Kidney (tissue), 14 donors: Measurements from ENCODE around the gene FAM209B. TPM values are rescaled to one million over a fixed set of nuclear protein-coding genes. Genes with fewer than 3 reads are reported as not detected.
"Not testable (repeated sequence)": the region's sequence is repeated elsewhere in the genome, so short reads cannot be mapped to it uniquely, and the experiment has no call there.

Experiments
- DNase-seq, 5 donors: peaks; one replicate each; pipeline ENCODE4 v3.0.0-alpha.2; 2013 to 2020
- FAIRE-seq: peaks from 2 replicates; lab custom pipeline; 2012; peaks lifted over from hg19 to GRCh38; lab: Jason Lieb, UNC
- H3K27ac ChIP-seq, 2 donors: one replicate each; pipeline ENCODE4 v1.7.0; 2013; ENCODE audit warnings: low read depth in 2 of 2, low read length in 2 of 2, inconsistent platforms in 1 of 2
- H3K27me3 ChIP-seq: one replicate; pipeline ENCODE4 v1.7.1; 2013; ENCODE audit warnings: low read length, inconsistent platforms; ENCODE audit not compliant: control insufficient read depth, insufficient read depth
- H3K36me3 ChIP-seq, 3 donors: one replicate each; pipeline versions ENCODE4 v1.7.0 to v1.7.1; 2013; ENCODE audit warnings: low read length in 3 of 3, control low read depth in 1 of 3, inconsistent platforms in 1 of 3; ENCODE audit not compliant: insufficient read depth in 3 of 3, control insufficient read depth in 2 of 3
- H3K4me1 ChIP-seq, 3 donors: one replicate each; pipeline versions ENCODE4 v1.7.0 to v1.7.1; 2013; ENCODE audit warnings: low read length in 3 of 3, inconsistent platforms in 1 of 3, low read depth in 1 of 3; ENCODE audit not compliant: control insufficient read depth in 2 of 3, insufficient read depth in 2 of 3
- H3K4me3 ChIP-seq, 3 donors: one replicate each; pipeline versions ENCODE4 v1.7.0 to v1.8.1; 2013; ENCODE audit warnings: low read length in 3 of 3, control low read depth in 1 of 3, inconsistent platforms in 1 of 3
- H3K9ac ChIP-seq, 3 donors: one replicate each; pipeline versions ENCODE4 v1.7.0 to v1.7.1; 2013; ENCODE audit warnings: low read length in 3 of 3, control low read depth in 1 of 3, inconsistent platforms in 1 of 3
- H3K9me3 ChIP-seq, 3 donors: one replicate each; pipeline versions ENCODE4 v1.7.0 to v1.7.1; 2013; ENCODE audit warnings: low read length in 3 of 3, control low read depth in 1 of 3, inconsistent platforms in 1 of 3; ENCODE audit not compliant: control insufficient read depth in 2 of 3, insufficient read depth in 1 of 3
- CTCF ChIP-seq: IDR thresholded peaks from 3 replicates; pipeline ENCODE4 v1.5.1; 2012; ENCODE audit warnings: mild to moderate bottlenecking, moderate library complexity, borderline replicate concordance; ENCODE audit not compliant: insufficient read depth; ENCODE audit errors: extremely low read depth
- intact Hi-C: fragments of 100-400 bp; cut with DNase I; formaldehyde crosslinking; loops from one replicate; pipeline ENCODE4 v1.11.1; 2022
- polyA plus RNA-seq: library from polyadenylated mRNA; stranded (reverse); fragments of 350-450 nt; fragmentation: Illumina TruSeq; extraction: RNeasy Lipid Tissue Mini Kit (QIAGEN cat#74804); gene quantifications from one replicate; pipeline ENCODE4 v1.2.3, GENCODE V29; 2014; ENCODE audit warnings: low read depth, low replicate concordance; ENCODE audit not compliant: insufficient read depth
- total RNA-seq: library from RNA; stranded (reverse); fragmentation: NEBNext Ultra II Directional; extraction: Animal tissue kit (Norgen Biotek cat#: 25700); gene quantifications from one replicate; pipeline ENCODE4 v1.2.1, GENCODE V29; 2021
- donor health status: control.
- donor health status: control.
- donor health status: control.
- donor health status: control.
- donor health status: control.
- donor health status: DM: yes; HTN: yes; CAD: no.
- donor health status: Normal renal cell carcinoma (clear cell type).

FAM209B gene
- total and polyA plus RNA-seq, 2 donors from 2014 or later, result not detected

- TF ChIP-seq CTCF, result no peak
- DNase-seq, result no peak
- no peak for FAIRE-seq
- Histone ChIP-seq H3K4me3 (no peak overlapping the region), H3K27me3 (no peaks in the 10 kb centered on the region), H3K27ac (no peak overlapping the region), H3K9ac (no peak overlapping the region), H3K36me3 (peaks cover 0 to 35% (median 25%) of the 10 kb centered on the region in 3 donors), H3K4me1 (no peaks in the 10 kb centered on the region), H3K9me3 (peaks cover 0 to 18% (median 2%) of the 10 kb centered on the region in 3 donors)
- intact Hi-C loops, result no loop called here
Observed at GRCh38 chr20:56518721-56519398, 14.2 kb upstream of the FAM209B start.

- peaks cover 0 to 33% (median 25%) of the 10 kb centered on the region in 3 donors for H3K36me3 ChIP-seq
- peaks cover 0 to 18% (median 2%) of the 10 kb centered on the region in 3 donors for H3K9me3 ChIP-seq
- no peaks in the 10 kb centered on the region for H3K4me1 ChIP-seq
- H3K4me3 ChIP-seq, result no peak overlapping the region
- no peak overlapping the region for H3K27ac ChIP-seq
- no peak overlapping the region for H3K9ac ChIP-seq
- DNase-seq (no peak), FAIRE-seq (no peak)
- intact Hi-C loops, result no loop called here
- no peak for TF ChIP-seq CTCF
- no peaks in the 10 kb centered on the region for H3K27me3 ChIP-seq
Observed at GRCh38 chr20:56519551-56519950, 13.5 kb upstream of the FAM209B start.

- no peak for FAIRE-seq
- intact Hi-C loops, result no loop called here
- no peak overlapping the region for H3K4me3 ChIP-seq
Observed at GRCh38 chr20:56520180-56520579, 12.9 kb upstream of the FAM209B start.

GRCh38 chr20:56520746-56521354 lies 12.2 kb upstream of the FAM209B start:
- H3K27me3 ChIP-seq, DNase-seq, H3K4me3 ChIP-seq, H3K4me1 ChIP-seq, H3K27ac ChIP-seq, FAIRE-seq, intact Hi-C loops, H3K9ac ChIP-seq: not testable (repeated sequence)
- Histone ChIP-seq H3K9me3 (peaks cover 0 to 18% (median 2%) of the 10 kb centered on the region in 3 donors), H3K36me3 (peaks cover 0 to 33% (median 25%) of the 10 kb centered on the region in 3 donors)

More at GRCh38 chr20:56520180-56520579, 12.9 kb upstream of the FAM209B start:
- Histone ChIP-seq H3K9ac (no peak overlapping the region), H3K27me3 (no peaks in the 10 kb centered on the region), H3K9me3 (peaks cover 0 to 18% (median 2%) of the 10 kb centered on the region in 3 donors), H3K27ac (no peak overlapping the region), H3K4me1 (no peaks in the 10 kb centered on the region), H3K36me3 (peaks cover 0 to 33% (median 25%) of the 10 kb centered on the region in 3 donors)
- DNase-seq, result no peak
- no peak for TF ChIP-seq CTCF
